Measurements from ENCODE around the gene B4GALT2. TPM values are rescaled to one million over a fixed set of nuclear protein-coding genes. Genes with fewer than 3 reads are reported as not detected.

The B4GALT2 gene
- total and polyA plus RNA-seq, 9 of the 15 experiments (the other 6 are each of a cell fraction or from before 2014, with no cell fraction given): 1.3 to 86.8 (median 43.8) TPM

DNA sequence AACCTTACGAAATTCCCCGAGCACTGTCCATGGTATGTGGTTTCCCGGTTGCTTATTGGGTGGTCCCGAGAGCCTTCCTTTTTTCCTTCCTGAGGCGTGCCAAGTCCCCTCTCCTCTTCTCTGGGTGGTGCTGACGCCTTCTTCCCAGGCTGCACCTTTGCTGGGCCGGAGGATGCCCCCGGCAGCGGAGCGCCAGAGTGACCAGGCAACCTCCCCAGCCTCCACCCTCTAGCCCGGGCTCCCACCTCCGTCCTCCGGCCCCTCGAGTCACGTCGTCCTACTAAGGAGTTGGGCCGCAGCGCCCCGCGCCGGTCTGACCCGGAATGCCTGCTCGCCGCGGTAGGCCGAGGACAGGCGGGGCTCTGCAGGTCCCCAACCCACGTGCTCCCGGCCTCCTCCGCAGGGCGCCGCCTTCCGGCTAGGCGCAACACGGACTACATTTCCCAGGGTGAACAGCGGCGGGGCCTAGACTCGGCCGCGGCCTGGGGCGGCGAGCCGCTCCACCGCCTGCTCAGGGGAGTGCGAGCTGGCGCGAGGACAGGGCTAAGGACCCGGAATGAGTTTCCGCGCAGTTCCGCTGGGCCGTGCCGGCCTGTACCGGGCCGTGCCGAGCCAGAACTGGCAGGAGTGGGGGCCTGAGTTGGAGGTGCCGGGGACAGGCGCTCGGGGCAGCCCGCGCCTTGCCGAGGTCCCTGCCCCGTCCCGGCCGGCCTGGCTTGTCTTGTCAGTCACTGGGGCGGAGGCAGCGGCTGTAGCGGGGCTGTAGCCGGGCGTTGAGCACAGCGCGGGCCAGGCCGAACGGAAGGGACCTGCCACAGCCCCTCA lies 32.6 kb upstream of the B4GALT2 start, which contains the start of gene IPO13 (continued):
- TF ChIP-seq, protein P1, sequence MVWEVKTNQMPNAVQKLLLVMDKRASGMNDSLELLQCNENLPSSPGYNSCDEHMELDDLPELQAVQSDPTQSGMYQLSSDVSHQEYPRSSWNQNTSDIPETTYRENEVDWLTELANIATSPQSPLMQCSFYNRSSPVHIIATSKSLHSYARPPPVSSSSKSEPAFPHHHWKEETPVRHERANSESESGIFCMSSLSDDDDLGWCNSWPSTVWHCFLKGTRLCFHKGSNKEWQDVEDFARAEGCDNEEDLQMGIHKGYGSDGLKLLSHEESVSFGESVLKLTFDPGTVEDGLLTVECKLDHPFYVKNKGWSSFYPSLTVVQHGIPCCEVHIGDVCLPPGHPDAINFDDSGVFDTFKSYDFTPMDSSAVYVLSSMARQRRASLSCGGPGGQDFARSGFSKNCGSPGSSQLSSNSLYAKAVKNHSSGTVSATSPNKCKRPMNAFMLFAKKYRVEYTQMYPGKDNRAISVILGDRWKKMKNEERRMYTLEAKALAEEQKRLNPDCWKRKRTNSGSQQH (CRISPR knock-in tag; IDR thresholded peaks at IDR 0.05): peak; percentile 62; the same call in 1 of the 2 replicates
- TF ChIP-seq, protein P2, sequence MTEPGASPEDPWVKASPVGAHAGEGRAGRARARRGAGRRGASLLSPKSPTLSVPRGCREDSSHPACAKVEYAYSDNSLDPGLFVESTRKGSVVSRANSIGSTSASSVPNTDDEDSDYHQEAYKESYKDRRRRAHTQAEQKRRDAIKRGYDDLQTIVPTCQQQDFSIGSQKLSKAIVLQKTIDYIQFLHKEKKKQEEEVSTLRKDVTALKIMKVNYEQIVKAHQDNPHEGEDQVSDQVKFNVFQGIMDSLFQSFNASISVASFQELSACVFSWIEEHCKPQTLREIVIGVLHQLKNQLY (CRISPR knock-in tag; conservative IDR thresholded peaks at IDR 0.05): peak in 1 of 2 experiments; percentile 22; a peak in 1 of 4 replicates
- TF ChIP-seq CBX1 (IDR thresholded peaks at IDR 0.05; ENCODE audit: low read depth) (peak; percentile 92), YBX1 (IDR thresholded peaks at IDR 0.05) (no peak), MTA3 (IDR thresholded peaks at IDR 0.05; ENCODE audit: borderline replicate concordance) (peak; percentile 90; the same call in 1 of the 2 replicates)
- TF ChIP-seq, protein P3, sequence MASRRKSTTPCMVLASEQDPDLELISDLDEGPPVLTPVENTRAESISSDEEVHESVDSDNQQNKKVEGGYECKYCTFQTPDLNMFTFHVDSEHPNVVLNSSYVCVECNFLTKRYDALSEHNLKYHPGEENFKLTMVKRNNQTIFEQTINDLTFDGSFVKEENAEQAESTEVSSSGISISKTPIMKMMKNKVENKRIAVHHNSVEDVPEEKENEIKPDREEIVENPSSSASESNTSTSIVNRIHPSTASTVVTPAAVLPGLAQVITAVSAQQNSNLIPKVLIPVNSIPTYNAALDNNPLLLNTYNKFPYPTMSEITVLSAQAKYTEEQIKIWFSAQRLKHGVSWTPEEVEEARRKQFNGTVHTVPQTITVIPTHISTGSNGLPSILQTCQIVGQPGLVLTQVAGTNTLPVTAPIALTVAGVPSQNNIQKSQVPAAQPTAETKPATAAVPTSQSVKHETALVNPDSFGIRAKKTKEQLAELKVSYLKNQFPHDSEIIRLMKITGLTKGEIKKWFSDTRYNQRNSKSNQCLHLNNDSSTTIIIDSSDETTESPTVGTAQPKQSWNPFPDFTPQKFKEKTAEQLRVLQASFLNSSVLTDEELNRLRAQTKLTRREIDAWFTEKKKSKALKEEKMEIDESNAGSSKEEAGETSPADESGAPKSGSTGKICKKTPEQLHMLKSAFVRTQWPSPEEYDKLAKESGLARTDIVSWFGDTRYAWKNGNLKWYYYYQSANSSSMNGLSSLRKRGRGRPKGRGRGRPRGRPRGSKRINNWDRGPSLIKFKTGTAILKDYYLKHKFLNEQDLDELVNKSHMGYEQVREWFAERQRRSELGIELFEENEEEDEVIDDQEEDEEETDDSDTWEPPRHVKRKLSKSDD (conservative IDR thresholded peaks at IDR 0.05; ENCODE audit: low read length): no peak; the same call in 1 of the 2 replicates
- TF ChIP-seq, protein P4, sequence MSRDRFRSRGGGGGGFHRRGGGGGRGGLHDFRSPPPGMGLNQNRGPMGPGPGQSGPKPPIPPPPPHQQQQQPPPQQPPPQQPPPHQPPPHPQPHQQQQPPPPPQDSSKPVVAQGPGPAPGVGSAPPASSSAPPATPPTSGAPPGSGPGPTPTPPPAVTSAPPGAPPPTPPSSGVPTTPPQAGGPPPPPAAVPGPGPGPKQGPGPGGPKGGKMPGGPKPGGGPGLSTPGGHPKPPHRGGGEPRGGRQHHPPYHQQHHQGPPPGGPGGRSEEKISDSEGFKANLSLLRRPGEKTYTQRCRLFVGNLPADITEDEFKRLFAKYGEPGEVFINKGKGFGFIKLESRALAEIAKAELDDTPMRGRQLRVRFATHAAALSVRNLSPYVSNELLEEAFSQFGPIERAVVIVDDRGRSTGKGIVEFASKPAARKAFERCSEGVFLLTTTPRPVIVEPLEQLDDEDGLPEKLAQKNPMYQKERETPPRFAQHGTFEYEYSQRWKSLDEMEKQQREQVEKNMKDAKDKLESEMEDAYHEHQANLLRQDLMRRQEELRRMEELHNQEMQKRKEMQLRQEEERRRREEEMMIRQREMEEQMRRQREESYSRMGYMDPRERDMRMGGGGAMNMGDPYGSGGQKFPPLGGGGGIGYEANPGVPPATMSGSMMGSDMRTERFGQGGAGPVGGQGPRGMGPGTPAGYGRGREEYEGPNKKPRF (IDR thresholded peaks at IDR 0.05; ENCODE audit: low read depth, low read length): no peak
- TF ChIP-seq, protein P5, sequence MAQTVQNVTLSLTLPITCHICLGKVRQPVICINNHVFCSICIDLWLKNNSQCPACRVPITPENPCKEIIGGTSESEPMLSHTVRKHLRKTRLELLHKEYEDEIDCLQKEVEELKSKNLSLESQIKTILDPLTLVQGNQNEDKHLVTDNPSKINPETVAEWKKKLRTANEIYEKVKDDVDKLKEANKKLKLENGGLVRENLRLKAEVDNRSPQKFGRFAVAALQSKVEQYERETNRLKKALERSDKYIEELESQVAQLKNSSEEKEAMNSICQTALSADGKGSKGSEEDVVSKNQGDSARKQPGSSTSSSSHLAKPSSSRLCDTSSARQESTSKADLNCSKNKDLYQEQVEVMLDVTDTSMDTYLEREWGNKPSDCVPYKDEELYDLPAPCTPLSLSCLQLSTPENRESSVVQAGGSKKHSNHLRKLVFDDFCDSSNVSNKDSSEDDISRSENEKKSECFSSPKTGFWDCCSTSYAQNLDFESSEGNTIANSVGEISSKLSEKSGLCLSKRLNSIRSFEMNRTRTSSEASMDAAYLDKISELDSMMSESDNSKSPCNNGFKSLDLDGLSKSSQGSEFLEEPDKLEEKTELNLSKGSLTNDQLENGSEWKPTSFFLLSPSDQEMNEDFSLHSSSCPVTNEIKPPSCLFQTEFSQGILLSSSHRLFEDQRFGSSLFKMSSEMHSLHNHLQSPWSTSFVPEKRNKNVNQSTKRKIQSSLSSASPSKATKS (CRISPR knock-in tag; IDR thresholded peaks at IDR 0.05): no peak
- TF ChIP-seq, protein P6, sequence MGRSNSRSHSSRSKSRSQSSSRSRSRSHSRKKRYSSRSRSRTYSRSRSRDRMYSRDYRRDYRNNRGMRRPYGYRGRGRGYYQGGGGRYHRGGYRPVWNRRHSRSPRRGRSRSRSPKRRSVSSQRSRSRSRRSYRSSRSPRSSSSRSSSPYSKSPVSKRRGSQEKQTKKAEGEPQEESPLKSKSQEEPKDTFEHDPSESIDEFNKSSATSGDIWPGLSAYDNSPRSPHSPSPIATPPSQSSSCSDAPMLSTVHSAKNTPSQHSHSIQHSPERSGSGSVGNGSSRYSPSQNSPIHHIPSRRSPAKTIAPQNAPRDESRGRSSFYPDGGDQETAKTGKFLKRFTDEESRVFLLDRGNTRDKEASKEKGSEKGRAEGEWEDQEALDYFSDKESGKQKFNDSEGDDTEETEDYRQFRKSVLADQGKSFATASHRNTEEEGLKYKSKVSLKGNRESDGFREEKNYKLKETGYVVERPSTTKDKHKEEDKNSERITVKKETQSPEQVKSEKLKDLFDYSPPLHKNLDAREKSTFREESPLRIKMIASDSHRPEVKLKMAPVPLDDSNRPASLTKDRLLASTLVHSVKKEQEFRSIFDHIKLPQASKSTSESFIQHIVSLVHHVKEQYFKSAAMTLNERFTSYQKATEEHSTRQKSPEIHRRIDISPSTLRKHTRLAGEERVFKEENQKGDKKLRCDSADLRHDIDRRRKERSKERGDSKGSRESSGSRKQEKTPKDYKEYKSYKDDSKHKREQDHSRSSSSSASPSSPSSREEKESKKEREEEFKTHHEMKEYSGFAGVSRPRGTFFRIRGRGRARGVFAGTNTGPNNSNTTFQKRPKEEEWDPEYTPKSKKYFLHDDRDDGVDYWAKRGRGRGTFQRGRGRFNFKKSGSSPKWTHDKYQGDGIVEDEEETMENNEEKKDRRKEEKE (IDR thresholded peaks at IDR 0.05; ENCODE audit: borderline replicate concordance in 1 of 2, control insufficient read depth in 1 of 2, low read depth in 2 of 2, low read length in 1 of 2): no peak

All from K562 (cell line).